Esophagus squamous epithelium (tissue), 4 donors: Measurements from ENCODE around the gene PLEK2.

Source experiments
- POLR2A ChIP-seq, 4 donors: fragments of 450-650 bp; IDR thresholded peaks; one replicate each; pipeline ENCODE4 v1.6.1; 2017; ENCODE audit warnings: antibody characterized with exemption in 4 of 4, mild to moderate bottlenecking in 4 of 4, moderate library complexity in 3 of 4
- TF ChIP-seq, protein P1 (sequence below), 6 experiments: fragments of 450-650 bp in 4 of 6; fragments of 200-600 bp in 2 of 6; sonication (generic) in 2 of 6; IDR thresholded peaks; one replicate each; pipeline ENCODE4 v1.5.1; 2016 to 2019; ENCODE audit warnings: antibody characterized with exemption in 6 of 6, mild to moderate bottlenecking in 4 of 6, moderate library complexity in 4 of 6

DNA sequence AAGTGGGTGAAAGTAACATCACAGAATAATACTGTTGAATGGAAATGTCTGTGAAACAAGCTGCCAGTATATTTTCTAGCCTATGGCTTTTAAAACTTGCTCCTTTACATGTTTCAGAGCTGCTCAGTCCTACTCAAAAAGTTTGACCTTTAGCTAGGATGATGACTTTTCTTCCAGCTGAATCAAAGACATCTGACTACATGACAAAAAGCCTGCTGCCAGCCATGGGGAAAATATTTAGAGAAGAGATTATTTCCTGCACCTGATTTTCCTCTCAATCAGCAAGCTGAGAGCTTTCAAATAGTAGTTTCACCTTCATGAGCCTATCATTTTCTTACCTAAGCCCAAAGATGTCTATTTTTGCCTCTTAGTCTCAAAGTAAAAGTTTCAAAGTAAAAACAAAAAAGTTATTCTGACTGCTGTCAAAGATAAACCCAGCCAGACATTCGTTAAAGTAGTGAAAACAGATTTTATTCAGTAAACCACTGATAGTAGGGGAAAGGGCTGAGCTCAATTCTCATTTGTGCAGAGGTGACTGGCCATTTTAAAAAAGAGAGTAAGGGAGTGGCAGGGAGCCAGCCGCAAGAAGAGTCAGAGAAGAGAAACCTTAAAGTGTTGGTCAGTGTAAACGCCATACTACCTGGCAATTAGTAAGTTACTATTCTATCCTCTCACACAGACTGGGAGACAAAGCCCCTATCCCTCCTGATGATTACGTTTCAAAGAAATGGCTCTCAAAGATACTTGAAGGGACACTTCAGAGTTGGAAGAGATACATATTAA lies 54.6 kb downstream of the PLEK2 start:
- TF ChIP-seq, protein P1, sequence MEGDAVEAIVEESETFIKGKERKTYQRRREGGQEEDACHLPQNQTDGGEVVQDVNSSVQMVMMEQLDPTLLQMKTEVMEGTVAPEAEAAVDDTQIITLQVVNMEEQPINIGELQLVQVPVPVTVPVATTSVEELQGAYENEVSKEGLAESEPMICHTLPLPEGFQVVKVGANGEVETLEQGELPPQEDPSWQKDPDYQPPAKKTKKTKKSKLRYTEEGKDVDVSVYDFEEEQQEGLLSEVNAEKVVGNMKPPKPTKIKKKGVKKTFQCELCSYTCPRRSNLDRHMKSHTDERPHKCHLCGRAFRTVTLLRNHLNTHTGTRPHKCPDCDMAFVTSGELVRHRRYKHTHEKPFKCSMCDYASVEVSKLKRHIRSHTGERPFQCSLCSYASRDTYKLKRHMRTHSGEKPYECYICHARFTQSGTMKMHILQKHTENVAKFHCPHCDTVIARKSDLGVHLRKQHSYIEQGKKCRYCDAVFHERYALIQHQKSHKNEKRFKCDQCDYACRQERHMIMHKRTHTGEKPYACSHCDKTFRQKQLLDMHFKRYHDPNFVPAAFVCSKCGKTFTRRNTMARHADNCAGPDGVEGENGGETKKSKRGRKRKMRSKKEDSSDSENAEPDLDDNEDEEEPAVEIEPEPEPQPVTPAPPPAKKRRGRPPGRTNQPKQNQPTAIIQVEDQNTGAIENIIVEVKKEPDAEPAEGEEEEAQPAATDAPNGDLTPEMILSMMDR (IDR thresholded peaks at IDR 0.05) = no peak
- no peak for TF ChIP-seq POLR2A (IDR thresholded peaks at IDR 0.05)
